HepG2 (cell line): ENCODE measurements around the gene ARID3C. TPM values are rescaled to one million over a fixed set of nuclear protein-coding genes. Genes with fewer than 3 reads are reported as not detected.

Experiments
- CEBPG ChIP-seq: IDR thresholded peaks from 2 replicates; pipeline ENCODE4 v1.6.1; 2016
- CREM ChIP-seq, 2 experiments: sonication (generic) in 1 of 2; formaldehyde crosslinking in 1 of 2; IDR thresholded peaks; 2 replicates each; pipeline versions ENCODE4 v1.4.0 to v1.6.1; 2016 to 2020; ENCODE audit warnings: antibody characterized with exemption in 1 of 2, mild to moderate bottlenecking in 1 of 2, missing genetic modification reagents in 1 of 2
- GATAD1 ChIP-seq: IDR thresholded peaks from 2 replicates; pipeline ENCODE4 v1.6.1; 2016; ENCODE audit warnings: missing genetic modification reagents, missing compliant biosample characterization
- HES4 ChIP-seq: sonication (generic); formaldehyde crosslinking; IDR thresholded peaks from 2 replicates; pipeline ENCODE4 v1.9.0; 2021; ENCODE audit warnings: mild to moderate bottlenecking, missing genetic modification reagents, borderline replicate concordance
- HHEX ChIP-seq: IDR thresholded peaks from 2 replicates; pipeline ENCODE4 v1.6.1; 2016; ENCODE audit warnings: control low read depth
- HNRNPLL ChIP-seq: fragments of 200-400 bp; formaldehyde crosslinking; IDR thresholded peaks from 2 replicates; pipeline ENCODE4 v1.6.1; 2017; ENCODE audit warnings: mild to moderate bottlenecking, low read depth, low read length; ENCODE audit not compliant: poor library complexity, severe bottlenecking
- KDM5A ChIP-seq: fragments of 200-600 bp; sonication (generic); IDR thresholded peaks from 2 replicates; pipeline ENCODE4 v1.7.0; 2018; ENCODE audit warnings: antibody characterized with exemption, mild to moderate bottlenecking, low read length, borderline replicate concordance
- KDM5B ChIP-seq: sonication (generic); formaldehyde crosslinking; IDR thresholded peaks from 2 replicates; pipeline ENCODE4 v1.4.0; 2020; ENCODE audit warnings: missing genetic modification reagents, mild to moderate bottlenecking, borderline replicate concordance
- KLF16 ChIP-seq, 2 experiments: sonication (generic) in 1 of 2; formaldehyde crosslinking in 1 of 2; IDR thresholded peaks; 2 replicates each; pipeline versions ENCODE4 v1.6.1 to v1.8.0; 2016 to 2023; ENCODE audit warnings: missing genetic modification reagents in 2 of 2, missing compliant biosample characterization in 1 of 2
- MIER3 ChIP-seq: IDR thresholded peaks from 2 replicates; pipeline ENCODE4 v1.6.1; 2016; ENCODE audit warnings: missing compliant biosample characterization, borderline replicate concordance
- NFYB ChIP-seq: sonication (generic); formaldehyde crosslinking; IDR thresholded peaks from 2 replicates; pipeline ENCODE4 v1.4.0; 2020; ENCODE audit warnings: missing genetic modification reagents
- POLR2G ChIP-seq: fragments of 200-400 bp; formaldehyde crosslinking; IDR thresholded peaks from 2 replicates; pipeline ENCODE4 v1.6.1; 2018; ENCODE audit warnings: mild to moderate bottlenecking, low read depth, low read length, moderate library complexity
- RFX1 ChIP-seq: fragments of 450-650 bp; IDR thresholded peaks from 2 replicates; pipeline ENCODE4 v1.6.1; 2017
- SIN3A ChIP-seq: IDR thresholded peaks from 2 replicates; pipeline ENCODE4 v1.6.1; 2011; ENCODE audit warnings: low read depth, mild to moderate bottlenecking, control low read depth, low read length, borderline replicate concordance
- SNAI1 ChIP-seq: sonication (generic); formaldehyde crosslinking; IDR thresholded peaks from 2 replicates; pipeline ENCODE4 v1.5.0; 2020; ENCODE audit warnings: mild to moderate bottlenecking, missing genetic modification reagents, borderline replicate concordance
- SPEN ChIP-seq: sonication (generic); formaldehyde crosslinking; IDR thresholded peaks from 2 replicates; pipeline ENCODE4 v1.5.1; 2020; ENCODE audit warnings: low read depth, mild to moderate bottlenecking, missing genetic modification reagents
- TAF1 ChIP-seq: sonication (generic); formaldehyde crosslinking; IDR thresholded peaks from 2 replicates; pipeline ENCODE4 v1.4.0; 2020; ENCODE audit warnings: missing genetic modification reagents
- YY1 ChIP-seq: IDR thresholded peaks from 2 replicates; pipeline ENCODE4 v1.6.1; 2011; ENCODE audit warnings: low read length, low read depth, moderate library complexity, mild to moderate bottlenecking; ENCODE audit not compliant: insufficient read depth, insufficient replicate concordance
- ZBTB38 ChIP-seq: sonication (generic); formaldehyde crosslinking; IDR thresholded peaks from 2 replicates; pipeline ENCODE4 v1.5.1; 2020; ENCODE audit warnings: mild to moderate bottlenecking, missing genetic modification reagents
- ZNF180 ChIP-seq: sonication (generic); formaldehyde crosslinking; IDR thresholded peaks from 2 replicates; pipeline ENCODE4 v1.4.0; 2020; ENCODE audit warnings: low read depth, missing genetic modification reagents, borderline replicate concordance
- polyA plus RNA-seq, 8 experiments: library from polyadenylated mRNA; depleted of rRNA in 3 of 8; stranded (reverse) in 7 of 8; unstranded in 1 of 8; fragments of >200 nt; fragmentation: Illumina TruSeq in 4 of 8; extraction: Trizol in 4 of 8; gene quantifications; 2 replicates each; pipeline versions ENCODE4 v1.2.1 to v1.2.3, GENCODE V29; 2011 to 2016; ENCODE audit warnings: low read depth in 4 of 8, missing spikeins in 1 of 8, mixed read lengths in 1 of 8; ENCODE audit not compliant: insufficient read depth in 1 of 8
- total RNA-seq, 5 experiments: library from RNA; depleted of rRNA; stranded (reverse); fragments of >200 nt; fragmentation: Illumina TruSeq; extraction: Trizol; gene quantifications; 2 replicates each; pipeline ENCODE4 v1.2.3, GENCODE V29; 2016; ENCODE audit warnings: low read depth in 1 of 5
- TF ChIP-seq, protein P1 (sequence below): sonication (generic); formaldehyde crosslinking; IDR thresholded peaks from 2 replicates; pipeline ENCODE4; 2020; ENCODE audit warnings: missing genetic modification reagents, mild to moderate bottlenecking, borderline replicate concordance
- TF ChIP-seq, protein P2 (sequence below): sonication (generic); formaldehyde crosslinking; IDR thresholded peaks from 2 replicates; pipeline ENCODE4 v1.4.0; 2020; ENCODE audit warnings: missing genetic modification reagents

ARID3C gene
- total and polyA plus RNA-seq, 2 of the 13 experiments (the other 11 are each of a cell fraction or from before 2014, with no cell fraction given) = not detected

DNA sequence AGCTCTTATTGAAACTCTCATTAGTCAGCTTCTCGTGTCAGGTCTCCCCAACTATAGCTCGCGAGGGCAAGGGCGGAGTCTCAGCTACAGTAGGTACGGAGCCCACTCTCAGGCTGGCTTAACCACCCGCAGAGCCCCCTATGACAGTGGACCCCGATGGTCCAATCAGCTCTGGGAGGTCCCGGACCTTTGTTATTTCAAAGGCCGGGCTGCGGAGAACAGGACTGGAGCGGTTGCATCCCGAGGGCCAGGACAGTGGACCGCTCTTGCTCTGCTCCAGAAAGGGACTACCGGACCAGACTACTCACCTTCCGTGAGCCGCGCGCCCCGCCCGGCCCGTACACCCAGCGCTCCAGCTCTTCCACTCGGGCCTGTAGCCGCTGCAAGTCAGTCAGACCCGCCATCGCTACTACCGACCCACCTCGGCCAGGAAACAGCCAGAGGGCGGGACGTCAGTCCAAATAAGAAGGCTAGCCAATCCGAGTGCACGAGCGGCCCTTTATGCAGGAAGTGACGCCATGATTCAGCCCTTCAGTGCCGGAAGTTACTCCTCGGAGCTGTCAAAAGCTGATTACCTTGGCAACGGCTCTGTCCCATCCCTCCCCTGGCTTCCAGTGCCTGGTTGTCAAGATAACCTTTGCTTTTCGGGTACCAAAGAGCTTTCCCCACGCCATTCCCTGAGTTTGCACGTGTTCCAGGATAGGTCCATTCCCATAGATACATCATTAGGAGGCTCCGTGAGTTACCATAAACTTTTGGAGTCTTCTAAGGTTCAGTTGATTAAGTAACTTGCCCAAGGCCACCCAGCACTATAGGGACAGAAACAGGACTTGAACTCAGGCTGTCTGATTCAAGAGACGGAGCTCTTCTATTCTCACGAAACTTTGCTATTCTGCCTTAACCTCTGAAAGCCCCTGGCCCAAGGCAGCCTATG, 8.5 kb downstream of the ARID3C start, which contains the start of gene DCTN3 (continued):
- TF ChIP-seq, protein P1, sequence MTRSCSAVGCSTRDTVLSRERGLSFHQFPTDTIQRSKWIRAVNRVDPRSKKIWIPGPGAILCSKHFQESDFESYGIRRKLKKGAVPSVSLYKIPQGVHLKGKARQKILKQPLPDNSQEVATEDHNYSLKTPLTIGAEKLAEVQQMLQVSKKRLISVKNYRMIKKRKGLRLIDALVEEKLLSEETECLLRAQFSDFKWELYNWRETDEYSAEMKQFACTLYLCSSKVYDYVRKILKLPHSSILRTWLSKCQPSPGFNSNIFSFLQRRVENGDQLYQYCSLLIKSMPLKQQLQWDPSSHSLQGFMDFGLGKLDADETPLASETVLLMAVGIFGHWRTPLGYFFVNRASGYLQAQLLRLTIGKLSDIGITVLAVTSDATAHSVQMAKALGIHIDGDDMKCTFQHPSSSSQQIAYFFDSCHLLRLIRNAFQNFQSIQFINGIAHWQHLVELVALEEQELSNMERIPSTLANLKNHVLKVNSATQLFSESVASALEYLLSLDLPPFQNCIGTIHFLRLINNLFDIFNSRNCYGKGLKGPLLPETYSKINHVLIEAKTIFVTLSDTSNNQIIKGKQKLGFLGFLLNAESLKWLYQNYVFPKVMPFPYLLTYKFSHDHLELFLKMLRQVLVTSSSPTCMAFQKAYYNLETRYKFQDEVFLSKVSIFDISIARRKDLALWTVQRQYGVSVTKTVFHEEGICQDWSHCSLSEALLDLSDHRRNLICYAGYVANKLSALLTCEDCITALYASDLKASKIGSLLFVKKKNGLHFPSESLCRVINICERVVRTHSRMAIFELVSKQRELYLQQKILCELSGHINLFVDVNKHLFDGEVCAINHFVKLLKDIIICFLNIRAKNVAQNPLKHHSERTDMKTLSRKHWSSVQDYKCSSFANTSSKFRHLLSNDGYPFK = peak; percentile 89; the same call in 1 of the 2 replicates
- TF ChIP-seq SIN3A (peak; percentile 93), ZBTB38 (CRISPR knock-in tag) (peak; percentile 26; the same call in 1 of the 2 replicates), MIER3 (peak; percentile 52; the same call in 1 of the 2 replicates), KLF16 (CRISPR knock-in tag; IDR thresholded peaks at IDR 0.05) (0 out of 4 replicates have a peak, but pooled peaks of 1 of the 2 experiments have one; percentile 39), SNAI1 (CRISPR knock-in tag) (0 out of 2 replicates have a peak, but pooled peaks have one; percentile 39), TAF1 (CRISPR knock-in tag) (peak; percentile 52; the same call in 1 of the 2 replicates), CREM (IDR thresholded peaks at IDR 0.05) (peak; percentile 94), CREM (CRISPR knock-in tag; IDR thresholded peaks at IDR 0.05) (no peak), RFX1 (peak; percentile 64; the same call in 1 of the 2 replicates), CEBPG (CRISPR knock-in tag) (0 out of 2 replicates have a peak, but pooled peaks have one; percentile 28), GATAD1 (CRISPR knock-in tag) (peak; percentile 86), KDM5A (peak; percentile 75), HES4 (CRISPR knock-in tag) (no peak), NFYB (CRISPR knock-in tag) (peak; percentile 85), YY1 (peak; percentile 81), ZNF180 (CRISPR knock-in tag) (0 out of 2 replicates have a peak, but pooled peaks have one; percentile 13), KDM5B (CRISPR knock-in tag) (0 out of 2 replicates have a peak, but pooled peaks have one; percentile 46), POLR2G (peak; percentile 66), SPEN (CRISPR knock-in tag) (peak; percentile 80), HHEX (CRISPR knock-in tag) (0 out of 2 replicates have a peak, but pooled peaks have one; percentile 51), HNRNPLL (peak; percentile 28)
- TF ChIP-seq, protein P2, sequence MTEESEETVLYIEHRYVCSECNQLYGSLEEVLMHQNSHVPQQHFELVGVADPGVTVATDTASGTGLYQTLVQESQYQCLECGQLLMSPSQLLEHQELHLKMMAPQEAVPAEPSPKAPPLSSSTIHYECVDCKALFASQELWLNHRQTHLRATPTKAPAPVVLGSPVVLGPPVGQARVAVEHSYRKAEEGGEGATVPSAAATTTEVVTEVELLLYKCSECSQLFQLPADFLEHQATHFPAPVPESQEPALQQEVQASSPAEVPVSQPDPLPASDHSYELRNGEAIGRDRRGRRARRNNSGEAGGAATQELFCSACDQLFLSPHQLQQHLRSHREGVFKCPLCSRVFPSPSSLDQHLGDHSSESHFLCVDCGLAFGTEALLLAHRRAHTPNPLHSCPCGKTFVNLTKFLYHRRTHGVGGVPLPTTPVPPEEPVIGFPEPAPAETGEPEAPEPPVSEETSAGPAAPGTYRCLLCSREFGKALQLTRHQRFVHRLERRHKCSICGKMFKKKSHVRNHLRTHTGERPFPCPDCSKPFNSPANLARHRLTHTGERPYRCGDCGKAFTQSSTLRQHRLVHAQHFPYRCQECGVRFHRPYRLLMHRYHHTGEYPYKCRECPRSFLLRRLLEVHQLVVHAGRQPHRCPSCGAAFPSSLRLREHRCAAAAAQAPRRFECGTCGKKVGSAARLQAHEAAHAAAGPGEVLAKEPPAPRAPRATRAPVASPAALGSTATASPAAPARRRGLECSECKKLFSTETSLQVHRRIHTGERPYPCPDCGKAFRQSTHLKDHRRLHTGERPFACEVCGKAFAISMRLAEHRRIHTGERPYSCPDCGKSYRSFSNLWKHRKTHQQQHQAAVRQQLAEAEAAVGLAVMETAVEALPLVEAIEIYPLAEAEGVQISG (CRISPR knock-in tag) = peak; percentile 67
